Activated effector memory CD4-positive, alpha-beta T cell treated with anti-CD3 and anti-CD28 coated beads, Interleukin-2, amount 50 U/mL, for 16 hours (primary cell): ENCODE measurements around the gene ZNF124.
A peak's percentile ranks its signal among the peaks of the same experiment; 100 is the strongest.

Experiments
- DNase-seq: peaks from one replicate; pipeline ENCODE4 v3.0.0-alpha.2; 2020

The ZNF124 gene

GRCh38 chr1:247111700-247112478 is 59.9 kb downstream of the ZNF124 start:
- no peak for DNase-seq

- no peak for DNase-seq
These were observed 60.5 kb downstream of the ZNF124 start for GRCh38 chr1:247111259-247111699.

GRCh38 chr1:247110627-247111258 is 61.1 kb downstream of the ZNF124 start:
- DNase-seq = peak; percentile 71

- no peak for DNase-seq
These were observed 64.1 kb downstream of the ZNF124 start for GRCh38 chr1:247107694-247108093.

- DNase-seq = no peak
These were observed 65.9 kb downstream of the ZNF124 start for GRCh38 chr1:247105966-247106365.
